Measurements from ENCODE around the gene FICD. TPM values are rescaled to one million over a fixed set of nuclear protein-coding genes. Genes with fewer than 3 reads are reported as not detected.
A peak's percentile ranks its signal among the peaks of the same experiment; 100 is the strongest.

Gene FICD
- total RNA-seq (2014; rRNA removed; shearing (Covaris generic)), result 2.4 and 2.9 TPM in 2 replicates

DNA sequence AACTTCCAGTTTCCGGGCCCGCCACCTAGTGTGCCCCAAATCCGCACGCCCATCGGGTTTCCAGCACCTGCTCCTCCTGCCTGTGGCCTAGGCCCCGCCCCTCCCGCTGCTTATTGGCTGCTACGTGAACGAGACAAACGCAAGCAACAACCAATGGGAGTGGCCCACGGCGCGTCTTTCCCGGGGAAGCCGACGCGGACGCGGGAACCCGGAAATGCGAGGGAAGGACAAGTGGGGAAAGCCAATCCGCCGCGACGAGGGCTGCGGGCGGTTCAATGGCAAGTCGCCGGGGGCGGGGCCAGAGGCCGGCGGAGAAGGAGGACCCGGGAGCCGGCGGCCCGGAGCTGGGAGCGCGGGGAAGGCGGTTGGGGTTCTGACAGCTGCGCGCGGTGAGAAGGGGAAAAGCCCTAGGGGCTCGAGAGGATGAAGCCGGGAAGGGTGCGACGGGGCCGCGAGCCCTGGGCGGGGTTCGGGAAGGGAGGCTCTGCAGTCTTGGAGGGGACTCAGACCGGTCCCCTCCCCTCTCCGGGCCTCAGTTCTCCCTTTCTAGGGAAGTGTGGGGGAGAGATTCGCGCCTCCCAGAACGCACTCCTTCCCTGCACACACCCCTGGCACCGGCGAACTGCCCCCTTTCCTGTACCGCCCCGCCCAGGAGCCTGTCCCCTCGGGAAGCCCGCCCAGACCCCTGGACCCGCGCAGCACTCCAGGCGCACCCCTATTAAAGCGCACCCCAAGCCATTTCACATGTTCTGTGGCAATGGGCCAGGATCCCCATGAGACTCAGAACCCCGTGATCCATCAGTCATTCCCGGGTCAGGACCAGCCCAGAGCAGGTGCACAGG is at the start of gene FICD:
Gene FICD (plus strand): TSS at position 305 of the 842 bp plus-strand sequence. CDS start 1,696 bp downstream, outside the sequence.
- H3K4me1 ChIP-seq, result peaks cover 5% of the 10 kb centered on the region; the same call in 1 of the 2 replicates
- peak within 1 kb of the TSS; percentile 66 for H3K4me3 ChIP-seq
- H3K27me3 ChIP-seq, result no peaks in the 10 kb centered on the region
- DNase-seq, result peak; percentile 99 to 100
- peaks cover 12% of the 10 kb centered on the region for H3K36me3 ChIP-seq
- H3K27ac ChIP-seq, result peak within 1 kb of the TSS; percentile 27
- H3K9me3 ChIP-seq (replicated peaks), result no peaks in the 10 kb centered on the region

GRCh38 chr12:108465417-108465816 is 49.7 kb upstream of the FICD start:
- H3K4me3 ChIP-seq, result no peak overlapping the region
- no peaks in the 10 kb centered on the region for H3K9me3 ChIP-seq (replicated peaks)
- H3K27me3 ChIP-seq, result no peaks in the 10 kb centered on the region
- no peaks in the 10 kb centered on the region for H3K4me1 ChIP-seq
- H3K36me3 ChIP-seq, result no peaks in the 10 kb centered on the region
- no peak overlapping the region for H3K27ac ChIP-seq
- no peak for DNase-seq

GRCh38 chr12:108468196-108468968 is 46.7 kb upstream of the FICD start:
- no peak overlapping the region for H3K27ac ChIP-seq
- H3K36me3 ChIP-seq, result no peaks in the 10 kb centered on the region
- peak; percentile 13 to 68 for DNase-seq
- H3K9me3 ChIP-seq (replicated peaks), result no peaks in the 10 kb centered on the region
- no peaks in the 10 kb centered on the region for H3K27me3 ChIP-seq
- no peak overlapping the region for H3K4me3 ChIP-seq
- no peaks in the 10 kb centered on the region for H3K4me1 ChIP-seq

DNA sequence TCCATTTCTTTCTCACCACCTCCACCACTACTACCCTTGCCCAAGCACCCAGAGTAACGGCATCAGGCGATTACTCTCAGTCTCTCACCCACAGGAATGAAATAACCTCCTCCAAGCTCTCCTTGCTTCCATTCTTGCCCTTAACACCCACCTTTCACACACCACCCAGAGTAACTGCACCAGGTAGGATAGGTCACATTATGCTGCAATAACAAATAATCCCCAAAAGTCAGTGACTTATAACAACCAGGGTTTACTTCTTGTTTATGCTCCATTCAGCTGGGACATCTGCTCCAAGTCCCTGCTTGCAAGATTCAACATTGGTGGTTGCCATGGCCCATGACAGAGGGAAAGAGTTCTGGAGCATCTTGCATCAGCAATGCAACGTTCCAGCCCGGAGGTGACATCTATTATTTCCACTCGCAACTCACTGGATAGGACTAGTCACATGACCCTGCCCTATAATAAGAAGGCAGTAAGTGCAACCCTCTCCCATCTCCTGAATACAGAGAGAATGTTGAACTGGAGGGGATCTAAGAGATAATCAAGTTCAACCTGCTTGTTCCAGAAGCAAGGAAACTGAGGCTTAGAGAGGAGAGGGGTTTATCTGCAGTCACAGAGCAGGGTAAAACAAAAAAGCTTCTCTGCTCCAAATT is 41.5 kb upstream of the FICD start:
- Histone ChIP-seq H3K27ac (no peak overlapping the region), H3K36me3 (no peaks in the 10 kb centered on the region), H3K27me3 (no peaks in the 10 kb centered on the region), H3K9me3 (replicated peaks) (no peaks in the 10 kb centered on the region), H3K4me1 (no peaks in the 10 kb centered on the region), H3K4me3 (no peak overlapping the region)
- DNase-seq, result no peak

DNA sequence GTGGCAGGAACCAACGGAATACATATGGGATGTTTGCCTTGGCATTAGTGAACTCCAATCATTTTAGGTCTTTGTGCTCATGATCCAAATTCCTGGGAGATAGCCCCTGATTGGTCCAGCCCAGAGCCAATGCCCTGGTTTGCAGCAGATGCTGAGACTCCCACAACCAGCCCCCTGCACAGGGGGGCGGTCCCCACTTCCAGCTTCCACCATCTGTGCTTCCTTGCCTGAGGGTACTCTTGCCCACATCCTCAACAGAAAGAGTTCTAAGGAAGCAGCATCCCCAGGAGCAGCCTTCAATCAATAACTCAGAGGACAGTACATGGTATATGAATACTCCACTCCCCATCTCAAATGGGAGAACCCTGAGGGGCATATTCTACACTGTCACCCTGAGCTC is 39.7 kb upstream of the FICD start:
- H3K27ac ChIP-seq, result no peak overlapping the region
- H3K4me3 ChIP-seq, result no peak overlapping the region
- DNase-seq, result peak; percentile 8 to 13
- H3K9me3 ChIP-seq (replicated peaks), result no peaks in the 10 kb centered on the region
- H3K4me1 ChIP-seq, result no peaks in the 10 kb centered on the region
- H3K27me3 ChIP-seq, result no peaks in the 10 kb centered on the region
- no peaks in the 10 kb centered on the region for H3K36me3 ChIP-seq

- Histone ChIP-seq H3K27me3 (no peaks in the 10 kb centered on the region), H3K4me1 (no peaks in the 10 kb centered on the region), H3K9me3 (replicated peaks) (no peaks in the 10 kb centered on the region), H3K4me3 (no peak overlapping the region), H3K36me3 (no peaks in the 10 kb centered on the region), H3K27ac (no peak overlapping the region)
- DNase-seq, result peak; percentile 9 to 15
These were observed 37.8 kb upstream of the FICD start for GRCh38 chr12:108477055-108477880.

DNA sequence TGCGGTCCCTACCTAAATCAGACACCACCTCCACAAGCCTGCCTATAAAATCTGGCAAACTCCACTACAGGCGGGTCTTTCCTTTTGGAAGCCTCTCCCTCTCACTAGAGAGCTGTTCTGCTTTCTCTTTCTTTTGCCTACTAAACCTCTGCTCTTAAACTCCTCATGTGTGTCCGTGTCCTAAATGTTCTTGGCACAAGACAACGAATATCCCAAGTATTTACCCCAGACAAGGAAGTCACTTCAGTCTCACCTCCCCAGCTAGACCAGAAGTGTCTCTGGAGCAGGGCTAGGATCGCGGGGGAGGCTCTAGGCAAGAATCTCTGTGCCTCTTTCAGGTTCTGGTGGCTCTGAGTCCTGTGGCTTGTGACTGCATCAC is 37.2 kb upstream of the FICD start:
- Histone ChIP-seq H3K4me1 (no peaks in the 10 kb centered on the region), H3K36me3 (no peaks in the 10 kb centered on the region), H3K27ac (no peak overlapping the region), H3K4me3 (no peak overlapping the region), H3K9me3 (replicated peaks) (no peaks in the 10 kb centered on the region), H3K27me3 (no peaks in the 10 kb centered on the region)
- no peak for DNase-seq

DNA sequence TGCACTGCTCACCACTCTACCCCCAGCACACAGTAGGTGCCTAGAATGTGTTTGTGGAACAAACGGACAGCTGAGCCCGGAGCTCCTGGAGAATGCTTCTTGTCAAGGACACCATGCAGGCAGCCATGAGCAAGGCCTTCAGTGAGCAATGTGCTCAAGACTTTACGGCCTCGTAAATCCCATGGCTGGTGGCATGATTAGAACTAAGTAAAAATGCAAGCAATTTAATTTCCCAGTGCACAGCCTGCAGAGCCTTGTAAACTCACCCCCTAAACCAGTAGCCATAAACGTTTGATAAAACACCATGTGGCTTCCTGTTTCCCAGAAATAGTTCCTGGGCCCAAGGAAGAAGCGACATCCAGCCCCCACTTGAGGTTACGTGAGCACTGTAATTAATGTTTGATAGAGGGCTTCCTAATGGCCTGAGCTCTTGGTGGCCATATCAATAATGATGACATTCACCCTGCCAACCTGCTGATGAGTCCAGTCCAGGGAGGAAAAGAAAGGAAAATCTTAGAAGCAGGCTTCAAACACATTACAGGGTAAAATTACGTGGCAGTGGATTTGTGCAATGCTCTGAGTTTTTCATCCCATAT is 36.4 kb upstream of the FICD start:
- H3K4me3 ChIP-seq, result no peak overlapping the region
- no peaks in the 10 kb centered on the region for H3K9me3 ChIP-seq (replicated peaks)
- no peak for DNase-seq
- no peaks in the 10 kb centered on the region for H3K36me3 ChIP-seq
- no peaks in the 10 kb centered on the region for H3K27me3 ChIP-seq
- no peaks in the 10 kb centered on the region for H3K4me1 ChIP-seq
- no peak overlapping the region for H3K27ac ChIP-seq

GRCh38 chr12:108479364-108480070 is 35.6 kb upstream of the FICD start:
- DNase-seq, result no peak
- Histone ChIP-seq H3K27ac (no peak overlapping the region), H3K4me3 (no peak overlapping the region), H3K36me3 (no peaks in the 10 kb centered on the region), H3K27me3 (no peaks in the 10 kb centered on the region), H3K9me3 (replicated peaks) (no peaks in the 10 kb centered on the region), H3K4me1 (no peaks in the 10 kb centered on the region)

DNA sequence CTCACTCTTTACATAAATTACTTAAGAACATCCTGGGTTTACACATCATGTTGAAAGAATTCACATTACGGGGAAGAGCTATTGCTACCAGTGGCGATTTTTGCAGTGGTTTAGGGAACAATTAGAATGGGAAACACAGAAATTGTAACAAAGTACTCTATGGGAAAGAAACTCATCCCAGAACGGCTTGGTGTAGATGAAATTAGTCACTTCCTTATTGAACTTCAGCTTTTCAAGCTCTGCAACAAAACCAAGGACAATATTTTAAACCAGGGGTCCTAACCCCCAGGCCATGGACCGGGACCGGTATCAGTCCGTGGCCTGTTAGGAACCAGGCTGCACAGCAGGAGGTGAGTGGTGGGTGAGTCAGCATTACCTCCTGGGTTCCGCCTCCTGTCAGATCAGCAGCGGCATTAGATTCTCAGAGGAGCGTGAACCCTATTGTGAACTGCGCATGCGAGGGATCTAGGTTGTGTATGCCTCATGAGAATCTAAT is 32.3 kb upstream of the FICD start:
- DNase-seq, result no peak

DNA sequence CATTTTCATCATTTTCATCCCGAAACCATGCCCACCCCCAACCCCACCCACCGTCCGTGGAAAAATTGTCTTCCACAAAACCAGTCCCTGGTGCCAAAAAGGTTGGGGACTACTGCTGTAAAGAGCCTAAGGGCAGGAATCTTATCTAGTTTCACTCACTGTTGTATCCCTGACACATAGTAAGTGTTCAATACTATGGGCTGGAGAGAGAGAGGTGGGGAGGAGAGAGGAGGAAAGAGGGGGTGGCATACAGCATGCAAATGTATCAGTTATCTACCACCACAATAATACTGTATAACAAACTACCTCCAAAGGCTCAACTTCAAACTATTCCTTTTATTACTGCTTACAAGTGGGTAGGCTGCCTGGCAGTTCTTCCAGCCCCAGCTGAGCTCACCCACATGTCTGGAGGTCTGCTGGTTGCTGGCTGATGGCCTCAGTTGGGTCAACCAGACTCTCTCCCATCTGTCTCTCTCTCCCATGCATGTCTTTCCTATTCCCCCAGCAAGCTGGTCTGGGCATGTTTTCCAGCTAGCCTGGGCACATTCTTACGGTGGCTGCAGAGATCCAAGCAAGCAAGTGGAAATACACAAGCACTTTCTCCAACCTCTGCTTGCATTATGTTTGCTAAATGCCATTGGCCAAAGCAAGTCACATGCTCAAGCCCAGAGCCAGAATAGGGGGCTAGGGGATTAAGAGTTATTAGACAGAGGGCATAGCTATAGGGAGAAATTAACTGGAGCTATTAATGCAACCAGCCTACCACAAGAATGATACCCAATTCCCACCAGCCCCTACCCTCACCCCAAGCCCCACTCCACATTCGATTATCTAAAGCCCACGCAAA is 31.6 kb upstream of the FICD start:
- H3K27me3 ChIP-seq, result no peaks in the 10 kb centered on the region
- H3K4me3 ChIP-seq, result no peak overlapping the region
- no peak for DNase-seq
- no peaks in the 10 kb centered on the region for H3K4me1 ChIP-seq
- H3K27ac ChIP-seq, result no peak overlapping the region
- H3K36me3 ChIP-seq, result no peaks in the 10 kb centered on the region
- H3K9me3 ChIP-seq (replicated peaks), result no peaks in the 10 kb centered on the region

More for the DNA sequence above, 32.3 kb upstream of the FICD start:
- Histone ChIP-seq H3K9me3 (replicated peaks) (no peaks in the 10 kb centered on the region), H3K36me3 (no peaks in the 10 kb centered on the region), H3K27ac (no peak overlapping the region), H3K27me3 (no peaks in the 10 kb centered on the region), H3K4me3 (no peak overlapping the region), H3K4me1 (no peaks in the 10 kb centered on the region)

- Histone ChIP-seq H3K4me1 (no peaks in the 10 kb centered on the region), H3K9me3 (replicated peaks) (no peaks in the 10 kb centered on the region), H3K4me3 (no peak overlapping the region), H3K27ac (no peak overlapping the region), H3K36me3 (no peaks in the 10 kb centered on the region), H3K27me3 (no peaks in the 10 kb centered on the region)
- no peak for DNase-seq
These were observed 30.6 kb upstream of the FICD start for GRCh38 chr12:108484431-108484830.

- Histone ChIP-seq H3K4me1 (no peaks in the 10 kb centered on the region), H3K4me3 (no peak overlapping the region), H3K27me3 (no peaks in the 10 kb centered on the region), H3K27ac (no peak overlapping the region), H3K36me3 (no peaks in the 10 kb centered on the region), H3K9me3 (replicated peaks) (no peaks in the 10 kb centered on the region)
- no peak for DNase-seq
These were observed 30.2 kb upstream of the FICD start for GRCh38 chr12:108484845-108485244.
